A549 (cell line): ENCODE data around the gene TWIST2. TPM values are rescaled to one million over a fixed set of nuclear protein-coding genes. Genes with fewer than 3 reads are reported as not detected.

Source experiments
- ATAC-seq, 2 experiments: fragments of 200-7000 bp in 1 of 2; fragments of >200 bp in 1 of 2; cut with Nextera tagmentation in 1 of 2; cut with Tn5 transposase in 1 of 2; 3 replicates each; pipeline versions ENCODE4 v1.8.0 to v1.9.1; 2018 to 2020; ENCODE audit warnings: mild to moderate bottlenecking in 1 of 2, moderate library complexity in 1 of 2
- CTCF ChIA-PET: fragments of 300-600 bp; sonication (Branson Sonifier 250); formaldehyde crosslinking; extraction: SDS; loops from one replicate; lab custom pipeline; 2021; ENCODE audit warnings: antibody characterized with exemption, inconsistent platforms; lab: Yijun Ruan, JAX
- POLR2A ChIA-PET: fragments of 350-600 bp; formaldehyde crosslinking; extraction: SDS; loops from one replicate; lab custom pipeline; 2021; ENCODE audit warnings: antibody characterized with exemption, inconsistent platforms; lab: Yijun Ruan, JAX
- DNase-seq, 2 experiments: peaks; one replicate each; pipeline versions ENCODE4 v3.0.0 to v3.0.0-alpha.2; 2011 to 2016; ENCODE audit warnings: low read depth in 1 of 2, low spot score in 1 of 2
- FAIRE-seq: peaks from 2 replicates; lab custom pipeline; 2011; peaks lifted over from hg19 to GRCh38; lab: Jason Lieb, UNC
- H3K27ac ChIP-seq, 2 experiments: fragments of >200 bp; sonication (Bioruptor Twin); formaldehyde crosslinking; 3 replicates each; pipeline ENCODE4 v1.5.1; 2016 to 2017
- H3K4me1 ChIP-seq: fragments of >200 bp; sonication (Bioruptor Twin); formaldehyde crosslinking; 3 replicates; pipeline ENCODE4 v1.6.1; 2016
- H3K4me2 ChIP-seq: fragments of >200 bp; sonication (Bioruptor Twin); formaldehyde crosslinking; 3 replicates; pipeline ENCODE4 v1.6.1; 2016
- H3K4me3 ChIP-seq: fragments of >200 bp; sonication (Bioruptor Twin); formaldehyde crosslinking; 3 replicates; pipeline ENCODE4 v1.5.1; 2016
- H3K9me3 ChIP-seq: fragments of >200 bp; sonication (Bioruptor Twin); formaldehyde crosslinking; 3 replicates; pipeline ENCODE4 v1.6.1; 2016
- CBX2 ChIP-seq: fragments of 200-600 bp; sonication (generic); IDR thresholded peaks from 2 replicates; pipeline ENCODE4 v1.6.1; 2016; ENCODE audit warnings: low read depth, mild to moderate bottlenecking, borderline replicate concordance
- CEBPB ChIP-seq, 2 experiments: fragments of >200 bp in 1 of 2; sonication (Bioruptor Twin) in 1 of 2; formaldehyde crosslinking in 1 of 2; IDR thresholded peaks; 2 replicates each; pipeline ENCODE4 v1.6.1; 2012 to 2016
- EP300 ChIP-seq, 2 experiments: fragments of >200 bp; sonication (Bioruptor Twin); formaldehyde crosslinking; IDR thresholded peaks; 2 replicates in 1 of 2; 3 replicates in 1 of 2; pipeline ENCODE4 v1.6.1; 2016 to 2017
- FOXS1 ChIP-seq: fragments of 250-450 bp; sonication (Bioruptor Pico); IDR thresholded peaks from 2 replicates; pipeline ENCODE4 v1.5.0; 2020; ENCODE audit warnings: mild to moderate bottlenecking, moderate library complexity
- HEYL ChIP-seq: fragments of 250-450 bp; sonication (Bioruptor Pico); IDR thresholded peaks from 2 replicates; pipeline ENCODE4 v1.8.0; 2021; ENCODE audit warnings: mild to moderate bottlenecking, moderate library complexity
- MAFK ChIP-seq: fragments of 450-650 bp; IDR thresholded peaks from 2 replicates; pipeline ENCODE4 v1.6.1; 2014; ENCODE audit not compliant: partially characterized antibody
- NFE2L2 ChIP-seq: fragments of 150-350 bp; conservative IDR thresholded peaks from 2 replicates; pipeline ENCODE4 v1.6.1; 2014; ENCODE audit warnings: low read length
- PHF8 ChIP-seq: fragments of 200-600 bp; sonication (generic); IDR thresholded peaks from 2 replicates; pipeline ENCODE4 v1.6.1; 2016; ENCODE audit warnings: low read depth, mild to moderate bottlenecking, antibody characterized with exemption, moderate library complexity, borderline replicate concordance
- POLR2A ChIP-seq: IDR thresholded peaks from 2 replicates; pipeline ENCODE4 v1.6.1; 2012; ENCODE audit warnings: mild to moderate bottlenecking, low read length
- RARB ChIP-seq: fragments of 250-450 bp; sonication (Bioruptor Pico); IDR thresholded peaks from 2 replicates; pipeline ENCODE4 v1.8.0; 2021; ENCODE audit warnings: mild to moderate bottlenecking, moderate library complexity
- RFX5 ChIP-seq: fragments of 450-650 bp; IDR thresholded peaks from 2 replicates; pipeline ENCODE4 v1.7.1; 2014; ENCODE audit warnings: antibody characterized with exemption, mild to moderate bottlenecking, moderate library complexity
- SMC3 ChIP-seq: fragments of >200 bp; sonication (Bioruptor Twin); formaldehyde crosslinking; IDR thresholded peaks from 3 replicates; pipeline ENCODE4 v1.6.1; 2018; ENCODE audit warnings: inconsistent platforms
- TP53 ChIP-seq: fragments of 250-450 bp; sonication (Bioruptor Pico); IDR thresholded peaks from 2 replicates; pipeline ENCODE4 v1.5.0; 2021; ENCODE audit warnings: mild to moderate bottlenecking, moderate library complexity
- WGBS: methylation state at CpG from one replicate; pipeline ENCODE4 v1.1.6; 2017; ENCODE audit errors: missing lambda C conversion rate; 5-methylcytosine and 5-hydroxymethylcytosine counted together
- polyA plus RNA-seq, 4 experiments: library from polyadenylated mRNA; depleted of rRNA in 3 of 4; stranded (reverse); fragments of >200 nt; fragmentation: RNase III in 1 of 4; extraction: RNeasy Plus Mini Kit Qiagen cat#74134 plus additional on column Dnase treatment in 1 of 4; gene quantifications; 2 replicates in 3 of 4; 3 replicates in 1 of 4; pipeline ENCODE4 v1.2.3, GENCODE V29; 2011 to 2017
- TF ChIP-seq, protein P1 (sequence below): fragments of >200 bp; sonication (Bioruptor Twin); formaldehyde crosslinking; IDR thresholded peaks from 3 replicates; pipeline ENCODE4 v1.6.1; 2016
- TF ChIP-seq, protein P2 (sequence below): fragments of 150-350 bp; IDR thresholded peaks from 2 replicates; pipeline ENCODE4 v1.6.1; 2014; ENCODE audit warnings: low read depth, mild to moderate bottlenecking, low read length
- TF ChIP-seq, protein P3 (sequence below): IDR thresholded peaks from 2 replicates; pipeline ENCODE4 v1.6.1; 2012
- TF ChIP-seq, protein P4 (sequence below): IDR thresholded peaks from 2 replicates; pipeline ENCODE4 v1.6.1; 2012

TWIST2 gene
- polyA plus RNA-seq, 2 of the 4 experiments (the other 2 are of a cell fraction): 7.1 to 8.2 TPM

DNA sequence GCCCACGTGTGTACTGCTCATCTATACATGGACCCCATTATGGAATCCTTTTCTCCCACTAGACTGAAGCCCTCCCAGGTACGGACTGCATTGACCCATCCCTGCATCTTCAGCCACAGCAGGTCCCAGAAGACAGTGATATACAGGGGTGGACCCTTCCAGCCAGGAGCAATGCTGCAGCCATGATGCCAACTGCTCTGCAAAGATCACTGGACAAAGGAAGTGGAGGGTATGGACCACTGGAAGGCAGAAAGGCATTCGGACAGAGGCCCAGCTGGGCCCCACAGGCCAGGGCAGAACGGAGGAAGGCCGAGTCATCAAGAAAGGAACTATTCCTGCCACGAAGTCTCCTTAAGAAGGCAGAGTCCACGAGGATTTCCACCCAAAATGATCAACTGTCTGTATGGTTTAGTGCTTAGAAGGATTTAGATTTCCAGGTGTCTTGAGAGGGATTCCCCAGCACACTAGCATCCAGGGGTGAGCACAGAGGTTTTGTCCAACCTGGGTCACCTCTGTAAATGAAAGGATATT, 93.4 kb downstream of the TWIST2 start:
- H3K4me1 ChIP-seq: no peaks in the 10 kb centered on the region
- H3K4me2 ChIP-seq: no peak overlapping the region
- H3K27ac ChIP-seq: no peak overlapping the region
- H3K4me3 ChIP-seq: no peak overlapping the region
- H3K9me3 ChIP-seq: no peaks in the 10 kb centered on the region
- 30% methylated on average over 6 of the region's 7 CpGs for WGBS
- FAIRE-seq (no peak), DNase-seq (no peak), ATAC-seq (no peak)
- POLR2A ChIA-PET: no interaction called here
- TF ChIP-seq MAFK (no peak), HEYL (no peak), CBX2 (no peak)
- TF ChIP-seq, protein P1, sequence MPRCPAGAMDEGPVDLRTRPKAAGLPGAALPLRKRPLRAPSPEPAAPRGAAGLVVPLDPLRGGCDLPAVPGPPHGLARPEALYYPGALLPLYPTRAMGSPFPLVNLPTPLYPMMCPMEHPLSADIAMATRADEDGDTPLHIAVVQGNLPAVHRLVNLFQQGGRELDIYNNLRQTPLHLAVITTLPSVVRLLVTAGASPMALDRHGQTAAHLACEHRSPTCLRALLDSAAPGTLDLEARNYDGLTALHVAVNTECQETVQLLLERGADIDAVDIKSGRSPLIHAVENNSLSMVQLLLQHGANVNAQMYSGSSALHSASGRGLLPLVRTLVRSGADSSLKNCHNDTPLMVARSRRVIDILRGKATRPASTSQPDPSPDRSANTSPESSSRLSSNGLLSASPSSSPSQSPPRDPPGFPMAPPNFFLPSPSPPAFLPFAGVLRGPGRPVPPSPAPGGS: no peak
- CTCF ChIA-PET: no interaction called here

DNA sequence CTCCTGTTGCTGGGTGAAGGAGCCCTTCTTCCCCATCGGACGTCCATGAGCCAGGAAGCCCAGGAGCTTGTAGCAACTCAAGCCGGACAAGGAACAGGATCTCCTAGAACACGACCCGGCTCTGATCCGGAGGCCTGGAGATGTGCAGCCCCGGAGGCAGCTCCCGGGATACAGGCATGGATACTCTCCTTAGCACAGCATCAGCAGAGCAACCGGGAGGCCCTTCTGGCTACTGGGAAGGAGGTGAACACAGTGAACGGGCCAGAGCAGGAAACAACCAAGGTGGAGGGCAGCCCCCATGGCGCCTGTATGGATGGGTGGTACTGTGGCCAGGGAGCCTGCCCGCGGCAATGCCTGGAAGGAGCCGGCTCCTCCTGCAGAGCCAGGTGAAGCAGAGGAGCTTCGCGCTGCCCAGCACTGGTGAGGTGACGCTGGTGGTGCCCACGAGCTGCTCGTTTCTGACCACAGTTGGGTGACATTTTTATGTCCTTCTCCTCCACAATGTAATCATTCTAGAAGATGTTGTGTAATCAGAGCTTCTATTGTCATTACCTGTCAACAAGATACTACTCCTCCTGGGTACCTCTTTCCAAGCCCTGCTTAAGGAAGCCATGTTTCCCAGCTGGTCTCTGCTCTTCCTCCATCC, 94.3 kb downstream of the TWIST2 start:
- WGBS: 90% methylated on average over 9 of the region's 19 CpGs
- Histone ChIP-seq H3K27ac (no peak overlapping the region), H3K9me3 (no peaks in the 10 kb centered on the region), H3K4me2 (no peak overlapping the region), H3K4me3 (no peak overlapping the region), H3K4me1 (no peaks in the 10 kb centered on the region)
- no peak for FAIRE-seq
- TF ChIP-seq, protein P2, sequence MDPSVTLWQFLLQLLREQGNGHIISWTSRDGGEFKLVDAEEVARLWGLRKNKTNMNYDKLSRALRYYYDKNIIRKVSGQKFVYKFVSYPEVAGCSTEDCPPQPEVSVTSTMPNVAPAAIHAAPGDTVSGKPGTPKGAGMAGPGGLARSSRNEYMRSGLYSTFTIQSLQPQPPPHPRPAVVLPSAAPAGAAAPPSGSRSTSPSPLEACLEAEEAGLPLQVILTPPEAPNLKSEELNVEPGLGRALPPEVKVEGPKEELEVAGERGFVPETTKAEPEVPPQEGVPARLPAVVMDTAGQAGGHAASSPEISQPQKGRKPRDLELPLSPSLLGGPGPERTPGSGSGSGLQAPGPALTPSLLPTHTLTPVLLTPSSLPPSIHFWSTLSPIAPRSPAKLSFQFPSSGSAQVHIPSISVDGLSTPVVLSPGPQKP: no peak
- no peak for TF ChIP-seq RFX5
- TF ChIP-seq EP300 (IDR thresholded peaks at IDR 0.05): no peak
- DNase-seq: no peak
- ChIA-PET POLR2A (no interaction called here), CTCF (no interaction called here)
- ATAC-seq: no peak

DNA sequence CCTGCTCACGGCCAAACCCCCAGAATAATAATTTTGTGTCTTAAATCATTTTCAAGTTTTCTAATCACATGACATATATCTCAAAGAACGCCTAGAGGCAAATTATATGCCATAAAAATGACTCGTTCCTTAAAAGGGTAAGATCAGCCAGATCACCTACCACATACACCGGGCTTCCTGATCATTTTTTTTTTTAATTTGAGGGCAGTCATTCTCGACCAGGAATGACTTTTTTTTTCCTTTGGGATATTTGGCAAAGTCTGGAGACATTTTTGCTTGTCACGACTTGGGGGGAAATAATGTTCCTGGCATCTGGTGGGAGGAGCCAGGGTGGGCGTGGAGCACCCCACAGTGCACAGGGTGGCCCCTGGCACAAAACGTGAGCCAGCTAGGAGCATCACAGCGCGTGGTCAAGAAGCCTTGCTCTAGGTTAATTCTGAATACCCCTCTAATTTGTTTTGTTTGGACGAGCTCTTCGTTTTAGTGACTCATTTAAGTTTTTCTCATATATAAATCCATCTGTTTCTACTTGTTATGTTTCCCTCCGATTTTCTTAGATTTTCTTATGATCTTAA, 94.9 kb downstream of the TWIST2 start:
- ChIA-PET CTCF (no interaction called here), POLR2A (no interaction called here)
- 53% methylated on average over 13 of the region's 13 CpGs for WGBS
- H3K27ac ChIP-seq: no peak overlapping the region
- H3K4me2 ChIP-seq: no peak overlapping the region
- ATAC-seq: no peak
- no peak overlapping the region for H3K4me3 ChIP-seq
- no peak for DNase-seq
- TF ChIP-seq CEBPB (IDR thresholded peaks at IDR 0.05) (no peak), PHF8 (no peak), POLR2A (no peak), FOXS1 (CRISPR knock-in tag) (no peak), NFE2L2 (no peak), TP53 (CRISPR knock-in tag) (no peak), RARB (no peak), SMC3 (no peak)
- TF ChIP-seq, protein P3, sequence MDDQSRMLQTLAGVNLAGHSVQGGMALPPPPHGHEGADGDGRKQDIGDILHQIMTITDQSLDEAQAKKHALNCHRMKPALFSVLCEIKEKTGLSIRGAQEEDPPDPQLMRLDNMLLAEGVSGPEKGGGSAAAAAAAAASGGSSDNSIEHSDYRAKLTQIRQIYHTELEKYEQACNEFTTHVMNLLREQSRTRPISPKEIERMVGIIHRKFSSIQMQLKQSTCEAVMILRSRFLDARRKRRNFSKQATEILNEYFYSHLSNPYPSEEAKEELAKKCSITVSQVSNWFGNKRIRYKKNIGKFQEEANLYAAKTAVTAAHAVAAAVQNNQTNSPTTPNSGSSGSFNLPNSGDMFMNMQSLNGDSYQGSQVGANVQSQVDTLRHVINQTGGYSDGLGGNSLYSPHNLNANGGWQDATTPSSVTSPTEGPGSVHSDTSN: no peak
- TF ChIP-seq, protein P4, sequence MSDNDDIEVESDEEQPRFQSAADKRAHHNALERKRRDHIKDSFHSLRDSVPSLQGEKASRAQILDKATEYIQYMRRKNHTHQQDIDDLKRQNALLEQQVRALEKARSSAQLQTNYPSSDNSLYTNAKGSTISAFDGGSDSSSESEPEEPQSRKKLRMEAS: no peak
- TF ChIP-seq, protein P1: no peak
- no peak for FAIRE-seq
- H3K9me3 ChIP-seq: no peaks in the 10 kb centered on the region
- H3K4me1 ChIP-seq: peaks cover 3% of the 10 kb centered on the region
